NOMO-1 treated with DMSO at 0.1 percent for 48 hours (cell line): ENCODE measurements around the gene CD200R1.

ENCODE experiments used
- DNase-seq: peaks from one replicate; lab custom pipeline; 2025; ENCODE audit not compliant: unreplicated experiment; lab: John Stamatoyannopoulos, UW

The CD200R1 gene

DNA sequence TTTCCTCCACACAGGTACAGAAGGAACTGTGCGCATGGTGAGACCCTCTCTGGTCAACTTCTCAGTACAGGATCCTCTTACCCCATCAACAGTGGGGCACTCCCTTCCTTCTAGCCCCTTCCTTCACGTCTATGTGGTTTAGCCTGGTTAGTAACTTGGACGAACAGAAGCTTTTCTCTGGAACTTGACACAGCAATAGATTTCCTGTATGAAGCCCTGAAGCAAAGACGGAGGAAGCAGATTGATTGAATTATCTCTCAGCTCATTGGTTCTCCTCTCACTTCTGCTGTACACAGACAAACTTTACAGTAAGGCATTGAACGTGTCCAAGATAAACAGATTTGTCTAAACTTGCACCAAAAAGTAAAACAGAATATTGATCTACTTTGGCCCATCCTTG, at the start of gene CD200R1:
Gene CD200R1, minus strand, starts transcription at position 210 of the 400 bp plus-strand sequence. CDS start 246 bp downstream, outside the sequence.
- DNase-seq, result no peak

DNA sequence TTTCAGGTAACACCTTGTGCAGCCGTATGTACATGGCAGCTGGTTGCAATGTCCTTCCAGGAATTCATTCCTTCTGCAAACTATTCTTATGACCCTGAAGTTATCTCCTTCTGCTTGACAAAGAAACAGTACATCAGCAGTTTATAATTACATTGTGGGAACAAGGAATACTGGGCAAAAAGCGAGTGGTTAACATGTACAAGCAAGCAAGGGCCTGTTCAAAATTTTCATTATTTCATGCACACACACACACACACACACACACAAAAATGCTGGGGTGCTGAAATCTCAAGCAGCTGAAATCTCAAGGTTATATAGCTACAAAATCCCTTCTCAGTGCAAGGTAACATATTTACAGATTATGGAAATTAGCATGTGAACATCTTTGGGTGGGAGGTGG, 46.6 kb upstream of the CD200R1 start:
- no peak for DNase-seq

- DNase-seq, result peak; percentile 82
These were observed 44.6 kb upstream of the CD200R1 start for GRCh38 chr3:113019182-113020137.

DNA sequence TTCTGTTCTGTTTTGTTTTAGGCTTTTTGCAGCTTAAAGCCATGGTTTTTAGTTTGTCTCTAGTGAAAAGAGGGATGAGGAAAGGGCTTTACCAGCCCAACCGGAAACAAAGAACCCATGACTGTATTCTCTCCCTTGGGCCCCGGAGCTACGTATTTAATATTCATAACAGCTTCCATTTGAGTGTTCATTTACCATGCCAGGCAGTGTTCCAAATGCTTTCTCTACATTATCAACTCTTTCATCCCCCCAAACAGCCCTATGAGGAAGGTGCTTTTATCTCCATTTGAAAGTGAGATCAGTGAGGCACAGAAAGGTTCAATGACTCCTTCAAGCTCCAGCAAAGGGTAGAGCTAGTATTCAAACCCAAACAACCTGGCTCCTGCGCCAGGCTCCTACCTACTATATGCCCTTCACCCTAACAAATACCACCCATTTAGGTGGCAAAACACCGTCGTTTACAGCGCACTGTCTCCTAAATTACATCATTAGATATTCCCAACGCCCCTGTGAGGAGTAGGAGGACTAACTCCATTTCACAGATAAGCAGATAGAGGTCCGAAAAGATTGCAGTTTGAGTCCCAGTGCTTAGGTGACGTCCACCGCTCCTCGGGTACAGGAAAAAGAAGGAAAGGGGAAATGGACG, 43.8 kb upstream of the CD200R1 start:
- no peak for DNase-seq

GRCh38 chr3:113013593-113013992, 38.7 kb upstream of the CD200R1 start:
- no peak for DNase-seq

- no peak for DNase-seq
These were observed 33.2 kb upstream of the CD200R1 start for GRCh38 chr3:113008117-113008516.

- DNase-seq, result no peak
These were observed 31.6 kb upstream of the CD200R1 start for GRCh38 chr3:113006359-113007056.

DNA sequence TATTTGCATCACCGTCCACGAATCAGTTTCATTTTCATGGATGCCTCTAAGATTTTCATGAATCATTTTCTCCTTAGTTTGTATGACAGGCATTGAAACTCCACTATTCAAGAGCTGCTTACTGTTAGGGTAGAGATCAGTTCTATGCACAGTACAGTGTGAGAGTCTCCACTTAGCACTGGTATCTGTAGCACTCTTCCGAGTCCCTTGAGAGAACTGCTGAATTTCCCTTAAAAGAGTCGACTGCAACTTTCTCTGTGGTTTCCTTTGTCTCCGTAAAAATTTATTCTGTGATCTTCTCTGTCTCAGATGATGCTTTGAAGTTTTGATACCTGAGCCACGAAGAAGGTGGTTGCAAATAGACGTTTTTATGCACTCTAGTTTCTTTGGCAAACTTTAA, 30.7 kb upstream of the CD200R1 start:
- no peak for DNase-seq

DNA sequence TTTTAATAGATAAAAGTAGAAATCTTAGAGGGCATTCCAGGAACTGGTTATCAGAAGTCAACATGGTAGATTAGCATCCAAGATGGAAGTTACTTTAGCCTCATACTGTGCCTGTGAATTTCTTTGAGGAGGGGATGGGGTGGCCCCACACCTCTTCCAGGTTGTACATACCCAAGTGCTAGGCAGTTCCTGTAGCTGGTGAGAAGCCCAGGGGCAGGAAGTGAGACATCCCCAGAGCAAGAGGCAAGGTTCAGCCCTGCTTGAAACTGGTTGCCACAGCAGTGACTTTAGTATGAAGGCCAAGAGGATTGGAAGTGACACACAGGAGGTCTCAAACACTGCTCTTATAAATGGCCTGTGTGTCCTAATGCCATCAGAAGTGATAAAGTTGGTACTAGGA, 27.8 kb upstream of the CD200R1 start:
- no peak for DNase-seq

- DNase-seq, result no peak
These were observed 27.1 kb upstream of the CD200R1 start for GRCh38 chr3:113002037-113002436.

DNA sequence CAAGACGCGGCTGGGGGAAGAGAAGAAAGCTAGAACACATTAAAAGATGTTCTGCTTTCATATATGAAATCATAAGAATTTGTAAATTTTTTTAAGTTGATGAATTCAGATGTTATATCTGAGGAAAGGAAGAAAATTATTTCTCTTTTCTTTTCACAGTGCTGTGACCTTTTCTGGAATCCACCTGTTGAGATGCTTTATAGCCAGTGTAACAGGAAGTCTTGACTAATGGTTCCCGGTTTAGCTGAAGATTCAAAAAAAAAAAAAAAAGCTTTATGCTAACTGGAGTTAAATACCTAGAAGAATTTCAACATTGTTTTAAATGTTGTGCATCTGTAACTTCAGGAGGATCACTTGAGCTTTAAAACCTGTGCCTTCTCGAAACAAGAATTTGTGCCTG, 25.8 kb upstream of the CD200R1 start:
- DNase-seq, result no peak

- no peak for DNase-seq
These were observed 20.9 kb upstream of the CD200R1 start for GRCh38 chr3:112995800-112996199.

- DNase-seq, result peak; percentile 92
These were observed 16.0 kb upstream of the CD200R1 start, which contains the start of gene GTPBP8 for GRCh38 chr3:112990672-112991602. GTPBP8 (plus strand) TSS chr3:112990984; CDS start chr3:112991000, 16 bp downstream.

- DNase-seq, result no peak
These were observed 12.9 kb upstream of the CD200R1 start for GRCh38 chr3:112987710-112988334.

DNA sequence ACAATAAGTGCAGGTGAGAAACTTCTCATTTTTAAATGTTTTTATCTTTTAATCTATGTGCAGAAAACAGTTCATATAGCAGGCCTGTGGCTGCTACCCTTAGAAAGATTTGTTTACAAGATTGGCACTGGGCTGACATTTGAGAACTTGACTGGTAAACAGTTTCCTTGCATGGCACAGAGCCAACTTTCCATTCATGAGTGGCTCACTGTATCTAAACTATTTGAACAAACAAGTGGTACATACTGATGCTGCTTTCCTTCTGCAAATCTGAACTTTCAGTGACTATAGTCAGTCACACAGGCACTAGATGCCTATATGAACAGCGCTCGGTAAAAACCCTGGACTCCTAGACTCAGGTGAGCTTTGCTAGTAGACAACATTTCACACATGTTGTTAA, 9.6 kb upstream of the CD200R1 start:
- no peak for DNase-seq

GRCh38 chr3:112982710-112983109, 7.8 kb upstream of the CD200R1 start:
- no peak for DNase-seq

GRCh38 chr3:112980080-112980479, 5.2 kb upstream of the CD200R1 start:
- no peak for DNase-seq

DNA sequence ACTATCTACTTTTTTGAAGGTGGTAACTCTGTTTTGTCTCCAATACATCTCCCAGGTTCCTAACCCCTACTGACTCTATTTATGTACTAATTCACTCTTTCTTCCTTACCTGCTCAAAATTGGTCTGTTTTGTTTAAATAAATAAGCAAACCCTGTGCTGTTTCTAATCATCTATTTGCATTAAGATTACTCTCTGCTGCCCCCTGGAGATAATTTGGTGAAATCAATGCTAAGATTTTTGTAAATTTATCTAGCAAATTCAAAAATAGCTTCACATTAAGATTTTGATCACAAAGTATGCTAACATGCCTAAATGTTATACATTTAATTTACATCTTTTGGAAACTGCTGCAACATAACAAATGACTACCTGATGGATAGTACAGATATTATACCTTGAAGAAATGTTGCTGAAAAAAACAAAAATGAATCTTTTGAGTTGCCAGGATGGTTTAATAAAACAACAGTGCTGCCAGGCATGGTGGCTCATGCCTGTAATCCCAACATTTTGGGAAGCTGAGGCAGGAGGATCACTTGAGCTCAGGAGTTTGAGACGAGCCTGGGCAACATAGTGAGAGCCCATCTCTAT, 4.4 kb upstream of the CD200R1 start:
- peak; percentile 45 for DNase-seq

DNA sequence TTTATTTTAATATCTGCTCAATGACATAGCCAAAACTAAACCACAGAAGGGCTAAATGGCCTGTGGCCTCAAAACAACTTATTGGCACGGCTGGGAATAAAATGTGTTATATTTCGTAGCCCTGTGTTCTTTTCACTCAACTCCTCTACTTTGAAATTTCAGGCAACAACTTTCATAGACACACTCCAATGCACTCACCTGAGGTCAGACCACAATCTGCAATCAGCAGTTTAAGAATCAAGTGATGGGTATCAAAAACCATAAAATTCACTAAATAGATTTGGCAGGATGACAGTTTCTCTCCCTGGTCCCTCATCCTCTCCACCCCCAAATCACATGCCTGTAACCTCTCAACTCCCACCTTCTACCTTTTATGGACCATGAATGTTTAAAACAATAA, 2.0 kb upstream of the CD200R1 start:
- no peak for DNase-seq

GRCh38 chr3:112976001-112976400, 1.1 kb upstream of the CD200R1 start:
- no peak for DNase-seq
